Limb (tissue), 2 donors: Measurements from ENCODE around the gene MYO5B.

Experiments
- DNase-seq, 2 donors: peaks; one replicate each; pipeline ENCODE4 v3.0.0-alpha.2; 2016; ENCODE audit errors: extremely low spot score in 2 of 2

Gene MYO5B

GRCh38 chr18:50152900-50153299, 42.0 kb downstream of the MYO5B start:
- no peak for DNase-seq

DNA sequence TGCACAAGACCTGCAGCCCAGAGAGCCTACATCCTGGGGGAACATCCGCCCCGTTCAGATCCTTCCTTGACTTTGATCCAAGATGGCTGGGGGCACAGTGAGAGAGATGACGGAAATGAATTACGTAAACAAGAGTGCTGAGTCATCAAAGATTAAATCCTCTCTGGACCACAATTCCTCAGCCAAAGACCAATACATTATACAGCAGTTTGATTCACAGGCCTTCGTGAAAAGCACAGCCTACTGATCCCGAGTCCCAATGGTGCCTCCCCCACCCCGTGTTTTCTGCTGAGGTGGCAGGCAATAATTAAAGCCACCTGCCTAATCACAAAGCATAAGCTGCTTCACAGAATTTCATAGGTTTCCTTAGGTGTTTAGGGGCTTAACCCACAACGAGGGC, 43.0 kb downstream of the MYO5B start:
- DNase-seq = no peak

- no peak for DNase-seq
These were observed 50.4 kb downstream of the MYO5B start for GRCh38 chr18:50144540-50144939.

DNA sequence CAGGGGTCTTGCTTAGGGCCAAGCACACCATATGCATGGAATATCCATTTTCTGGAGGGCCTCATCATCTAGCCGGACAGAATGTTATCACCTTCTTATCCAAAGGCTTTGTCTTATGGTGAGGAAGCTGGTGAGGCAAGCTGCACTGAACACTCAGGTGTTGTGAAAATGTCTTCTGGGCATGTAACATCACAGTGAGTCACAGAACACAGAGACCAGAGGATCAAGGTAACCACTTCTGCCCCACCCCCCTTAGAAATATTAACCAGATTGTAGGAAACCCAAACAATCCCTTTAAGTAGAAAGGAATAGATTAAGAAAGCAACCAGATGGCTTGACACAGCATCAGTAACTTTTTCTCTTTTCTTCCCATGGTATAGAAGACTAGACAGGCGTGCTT, 51.1 kb downstream of the MYO5B start:
- no peak for DNase-seq

GRCh38 chr18:50143294-50143693, 51.7 kb downstream of the MYO5B start:
- DNase-seq = no peak

- no peak for DNase-seq
These were observed 52.4 kb downstream of the MYO5B start for GRCh38 chr18:50142441-50143120.

DNA sequence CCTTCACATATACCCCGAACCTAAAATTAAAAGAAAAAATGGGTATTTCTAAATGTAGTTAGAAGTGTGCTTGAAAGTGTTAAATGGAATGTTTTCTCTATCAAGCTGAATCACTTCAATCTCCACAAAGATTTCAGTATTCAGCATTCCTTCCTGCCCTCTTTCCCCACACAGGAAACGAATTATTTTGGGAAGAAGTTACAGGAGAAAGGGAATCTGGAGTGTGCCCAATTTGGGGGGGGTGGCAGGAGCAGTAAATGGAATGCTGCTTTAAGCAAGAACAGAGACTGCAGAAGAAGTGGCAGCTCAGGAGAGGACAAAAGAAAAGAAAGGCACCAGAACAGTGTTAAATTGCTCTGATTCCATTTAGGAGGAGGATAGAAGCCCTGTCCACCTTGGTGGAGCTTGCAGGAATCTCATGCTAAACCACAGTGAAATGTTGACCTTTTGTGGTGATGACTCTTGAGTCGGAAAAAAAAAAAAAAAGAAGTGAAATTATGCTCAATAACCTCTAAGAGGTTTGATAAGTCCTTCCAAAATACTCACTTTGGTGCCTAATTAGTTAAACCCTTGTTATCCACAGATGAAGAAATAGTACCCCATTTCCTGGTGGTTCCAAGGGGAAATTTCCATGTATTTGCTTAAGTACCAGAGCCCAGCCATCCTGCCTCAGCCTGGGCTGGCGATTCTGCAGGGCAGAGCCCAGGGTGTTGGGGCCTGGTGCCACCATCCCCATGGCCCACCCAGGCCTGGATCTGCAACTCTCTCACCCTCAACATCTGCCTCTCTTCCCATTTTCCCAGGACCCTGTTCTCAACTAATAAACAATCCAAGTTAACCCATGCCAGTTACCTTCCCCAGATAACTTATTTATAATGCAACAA, 56.5 kb downstream of the MYO5B start:
- DNase-seq = no peak

DNA sequence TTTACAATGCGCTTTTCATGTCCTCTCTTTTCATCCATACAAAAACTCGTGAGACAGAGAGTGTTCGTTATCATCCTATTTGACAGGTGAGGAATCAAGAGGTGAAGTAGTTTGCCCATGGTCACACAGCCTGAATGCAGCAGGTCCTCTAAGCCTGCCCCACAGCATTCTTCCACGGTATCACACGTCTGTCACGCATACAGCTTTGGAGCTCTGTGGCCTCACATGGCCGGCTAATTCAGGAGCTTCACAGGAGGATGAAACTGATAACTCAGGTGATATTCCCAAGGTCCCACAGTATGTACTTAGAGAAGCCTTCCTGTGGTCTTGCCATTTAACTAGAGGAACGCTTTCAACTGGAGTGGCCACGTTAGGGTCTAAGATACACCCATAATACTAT, 59.0 kb downstream of the MYO5B start:
- no peak for DNase-seq

DNA sequence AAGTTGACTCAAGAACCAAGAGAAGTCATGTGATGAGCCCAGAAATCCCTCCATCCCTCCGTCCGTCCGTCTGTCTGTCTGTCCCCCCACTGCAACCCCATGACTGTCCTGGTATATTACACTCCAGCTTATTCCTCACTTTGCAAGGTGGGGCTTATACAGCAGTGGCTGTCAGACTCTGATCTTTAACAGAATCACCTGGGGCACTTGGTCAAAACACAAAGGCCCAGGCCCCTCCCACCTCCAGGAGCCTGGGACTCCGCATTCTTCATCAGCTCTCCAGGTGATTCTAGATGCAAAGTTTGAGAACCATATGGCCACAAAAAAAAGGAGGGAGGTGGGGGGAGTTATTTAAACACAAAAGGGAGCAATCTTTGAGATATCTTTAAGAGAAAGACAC, 61.4 kb downstream of the MYO5B start:
- DNase-seq = no peak

- DNase-seq = no peak
These were observed 63.4 kb downstream of the MYO5B start for GRCh38 chr18:50131591-50131990.

GRCh38 chr18:50128506-50129271, 66.3 kb downstream of the MYO5B start:
- no peak for DNase-seq

DNA sequence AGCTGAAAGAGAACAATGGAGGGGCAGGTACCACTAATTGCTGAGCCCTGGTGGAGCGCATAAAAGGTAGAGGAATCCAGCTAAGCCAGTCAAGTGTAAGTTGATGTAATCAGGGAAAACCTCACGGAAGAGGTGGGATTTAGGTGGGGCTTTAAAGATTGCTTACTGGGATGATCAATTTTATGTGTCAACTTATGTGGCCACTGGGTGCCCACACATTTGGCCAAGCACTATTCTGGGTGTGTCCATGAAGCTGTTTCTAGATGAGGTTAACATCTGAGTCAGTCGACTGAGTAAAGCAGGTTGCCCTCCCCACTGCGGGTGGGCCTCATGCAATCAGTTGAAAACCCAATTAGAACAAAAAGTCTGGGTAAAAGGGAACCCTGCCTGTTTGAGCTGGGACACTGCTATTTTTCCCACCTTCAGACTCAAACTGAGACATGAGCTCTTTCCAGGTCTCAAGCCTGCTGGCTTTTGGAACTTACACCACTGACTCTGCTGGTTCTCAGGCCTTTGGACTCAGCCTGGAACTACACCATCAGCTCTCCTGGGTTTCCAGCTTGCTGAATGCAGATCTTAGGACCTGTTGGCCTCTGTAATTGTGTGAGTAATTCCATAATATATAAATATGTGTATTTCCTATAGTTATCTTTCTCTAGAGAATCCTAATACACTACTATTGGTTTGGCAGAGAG, 67.3 kb downstream of the MYO5B start:
- no peak for DNase-seq

GRCh38 chr18:50126471-50126870, 68.5 kb downstream of the MYO5B start:
- no peak for DNase-seq

- DNase-seq = no peak
These were observed 69.5 kb downstream of the MYO5B start for GRCh38 chr18:50125456-50125855.

DNA sequence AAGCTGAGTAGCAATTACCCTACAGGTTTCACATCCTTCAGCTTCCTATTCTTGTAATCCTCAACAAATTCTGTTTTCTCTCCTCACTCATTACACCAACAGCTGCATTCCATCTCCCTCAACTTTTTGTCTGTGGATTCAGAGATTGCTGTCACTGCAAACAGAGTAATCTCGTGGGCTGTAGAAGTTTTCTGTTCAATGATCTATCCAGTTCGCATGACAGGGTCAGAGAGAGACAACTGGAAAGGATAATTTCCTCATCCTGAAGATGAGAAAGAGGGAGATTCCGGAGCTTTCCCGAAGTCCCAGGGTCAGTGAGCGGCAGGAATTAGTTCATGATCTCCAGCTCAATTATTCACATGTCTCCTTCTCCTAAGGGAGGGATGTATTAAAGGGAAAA, 75.7 kb downstream of the MYO5B start:
- no peak for DNase-seq

GRCh38 chr18:50117863-50118262, 77.1 kb downstream of the MYO5B start:
- no peak for DNase-seq

- DNase-seq = no peak
These were observed 79.9 kb downstream of the MYO5B start for GRCh38 chr18:50115095-50115494.

GRCh38 chr18:50114448-50114847, 80.5 kb downstream of the MYO5B start:
- DNase-seq = no peak

GRCh38 chr18:50113726-50114125, 81.2 kb downstream of the MYO5B start:
- DNase-seq = no peak

- DNase-seq = no peak
These were observed 83.5 kb downstream of the MYO5B start for GRCh38 chr18:50111398-50111797.

DNA sequence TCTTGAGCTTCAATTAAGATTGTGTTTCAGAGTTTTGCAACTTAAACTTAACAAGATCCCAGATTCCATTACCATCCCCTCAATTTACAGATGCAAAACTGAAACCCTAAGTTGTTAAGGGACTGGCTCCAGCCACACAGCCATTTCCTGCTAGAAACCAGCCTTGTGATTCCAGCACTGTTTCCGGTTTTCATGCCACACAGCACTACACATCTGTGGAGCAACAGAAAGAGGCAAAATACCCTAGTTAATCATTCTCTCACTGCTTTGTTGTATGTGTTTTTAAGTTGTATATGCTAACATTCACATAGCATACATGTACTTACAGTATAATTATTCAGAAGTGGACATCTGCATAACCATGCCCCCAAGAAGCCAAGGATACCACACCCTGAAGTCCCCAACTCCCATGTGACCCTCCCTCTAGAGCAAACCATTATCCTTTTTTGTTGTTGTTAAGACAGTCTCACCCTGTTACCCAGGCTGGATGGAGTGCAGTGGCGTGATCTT, 87.4 kb downstream of the MYO5B start:
- no peak for DNase-seq
